Activated T-helper 1 cell treated with anti-CD3 and anti-CD28 coated beads, Interleukin-12 subunit alpha, Interleukin-12 subunit beta, Interleukin-2, Interleukin-4 antibody, amounts not matched to agents 30 ng/mL and 10 ng/mL and 1 ng/mL, durations not matched to agents 14 hours and 24 hours and 36 hours (primary cell): ENCODE results near the gene SLC9A3. TPM values are rescaled to one million over a fixed set of nuclear protein-coding genes. Genes with fewer than 3 reads are reported as not detected.

ENCODE experiments used
- DNase-seq: peaks from one replicate; pipeline ENCODE4 v3.0.0; 2021; ENCODE audit warnings: low spot score
- H3K27ac Mint-ChIP-seq: one replicate; pipeline ENCODE4 v1.8.0; 2021; ENCODE audit warnings: mild to moderate bottlenecking, mixed read lengths
- H3K27me3 Mint-ChIP-seq: one replicate; pipeline ENCODE4 v1.8.0; 2022; ENCODE audit warnings: mild to moderate bottlenecking, moderate library complexity, mixed read lengths; ENCODE audit not compliant: insufficient read depth
- H3K36me3 Mint-ChIP-seq: one replicate; pipeline ENCODE4 v1.8.0; 2021; ENCODE audit warnings: low read depth, mixed read lengths
- H3K4me1 Mint-ChIP-seq: one replicate; pipeline ENCODE4 v1.8.0; 2021; ENCODE audit warnings: low read depth, mixed read lengths
- H3K4me3 Mint-ChIP-seq: one replicate; pipeline ENCODE4 v1.8.0; 2021; ENCODE audit warnings: mild to moderate bottlenecking, moderate library complexity, mixed read lengths
- H3K9me3 Mint-ChIP-seq: one replicate; pipeline ENCODE4 v1.8.0; 2021; ENCODE audit warnings: mixed read lengths
- intact Hi-C: fragments of 100-400 bp; cut with micrococcal nuclease; formaldehyde crosslinking; loops from one replicate; pipeline ENCODE4 v1.15.1; 2024
- total RNA-seq: library from RNA; stranded (reverse); gene quantifications from 2 replicates; pipeline ENCODE4 v1.2.3, GENCODE V29; 2022

The SLC9A3 gene
- total RNA-seq, 1 donor from 2014 or later = 3.0 TPM

DNA sequence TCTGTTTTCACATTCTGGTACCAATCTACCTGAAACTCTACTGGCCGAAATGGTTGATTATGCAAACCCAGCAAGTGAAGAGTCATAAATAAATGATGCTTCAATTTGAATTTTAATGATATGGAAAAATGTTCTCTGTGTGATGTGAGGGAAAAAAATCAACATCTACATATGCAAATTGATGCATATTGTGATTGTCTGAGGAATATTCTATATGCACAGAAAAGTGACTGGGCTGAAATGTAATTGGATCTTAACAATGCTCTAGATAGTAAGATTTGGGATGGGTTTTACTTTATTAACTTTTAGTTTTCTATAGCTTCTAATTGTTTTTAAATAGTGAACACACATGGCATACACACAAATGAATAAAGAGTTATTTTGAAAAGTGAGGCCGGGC is 25.0 kb upstream of the SLC9A3 start:
- no peak overlapping the region for H3K4me3 Mint-ChIP-seq
- H3K9me3 Mint-ChIP-seq = no peaks in the 10 kb centered on the region

DNA sequence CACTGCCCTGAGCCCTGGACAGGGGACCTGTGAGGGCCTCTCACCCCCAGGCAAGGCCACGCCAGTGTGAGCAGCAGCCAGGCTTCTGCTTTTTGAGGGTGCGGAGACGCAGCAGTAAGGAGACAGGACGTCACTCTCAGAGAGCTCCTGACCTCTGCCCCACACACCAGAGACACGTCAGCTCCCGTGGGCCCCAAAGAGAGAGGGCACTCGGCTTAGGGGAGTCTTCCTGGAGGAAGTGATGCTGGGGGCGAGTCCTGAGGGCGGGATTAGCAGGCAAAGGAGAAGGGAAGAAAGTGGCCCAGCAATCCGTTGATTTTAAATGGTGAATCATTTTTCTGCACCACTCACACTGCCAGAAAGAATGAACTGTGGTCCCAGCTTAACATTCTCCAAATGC is 24.0 kb upstream of the SLC9A3 start:
- intact Hi-C loops = no loop called here
- Mint-ChIP-seq H3K36me3 (no peaks in the 10 kb centered on the region), H3K27ac (no peak overlapping the region), H3K4me1 (peaks cover 7% of the 10 kb centered on the region), H3K27me3 (peaks cover 13% of the 10 kb centered on the region), H3K9me3 (no peaks in the 10 kb centered on the region), H3K4me3 (no peak overlapping the region)
- no peak for DNase-seq

More for the DNA sequence above, 25.0 kb upstream of the SLC9A3 start:
- intact Hi-C loops = no loop called here
- Mint-ChIP-seq H3K36me3 (no peaks in the 10 kb centered on the region), H3K27ac (no peak overlapping the region), H3K4me1 (no peaks in the 10 kb centered on the region), H3K27me3 (peaks cover 13% of the 10 kb centered on the region)
- no peak for DNase-seq

- H3K27ac Mint-ChIP-seq = no peak overlapping the region
- no peak for DNase-seq
- peaks cover 13% of the 10 kb centered on the region for H3K27me3 Mint-ChIP-seq
- no peak overlapping the region for H3K4me3 Mint-ChIP-seq
- H3K9me3 Mint-ChIP-seq = no peaks in the 10 kb centered on the region
- no peaks in the 10 kb centered on the region for H3K36me3 Mint-ChIP-seq
- peaks cover 7% of the 10 kb centered on the region for H3K4me1 Mint-ChIP-seq
- intact Hi-C loops = no loop called here
Measured at GRCh38 chr5:547086-547924, 23.1 kb upstream of the SLC9A3 start.

DNA sequence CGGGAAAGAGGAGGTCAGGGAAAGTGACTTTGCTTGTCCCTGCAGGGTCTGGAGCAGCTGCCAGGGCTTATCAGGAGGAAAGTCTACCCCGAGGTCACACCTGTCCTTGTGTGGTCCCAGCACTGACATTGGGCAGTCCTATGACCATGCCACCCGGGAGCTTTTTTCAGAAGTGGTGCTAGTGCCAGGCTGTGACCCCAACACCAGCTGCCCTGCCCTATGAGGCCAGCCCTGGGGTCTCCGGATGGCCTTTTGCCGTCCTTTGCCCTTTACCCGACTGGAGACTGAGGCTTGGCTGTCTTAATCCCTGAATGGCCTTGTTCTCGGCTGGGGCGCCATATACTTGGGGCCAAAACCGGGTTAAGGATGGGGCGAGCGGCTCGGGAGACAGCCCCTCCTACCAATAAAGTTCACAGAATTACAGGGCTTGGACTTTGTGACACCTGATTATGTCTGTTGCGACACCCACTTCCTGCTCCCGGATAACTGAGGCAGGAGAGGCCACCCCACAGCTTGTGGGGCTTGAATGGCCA is 22.2 kb upstream of the SLC9A3 start:
- H3K9me3 Mint-ChIP-seq = no peaks in the 10 kb centered on the region
- no peak for DNase-seq
- no peak overlapping the region for H3K4me3 Mint-ChIP-seq
- intact Hi-C loops = no loop called here
- H3K27ac Mint-ChIP-seq = no peak overlapping the region
- peaks cover 13% of the 10 kb centered on the region for H3K27me3 Mint-ChIP-seq
- H3K4me1 Mint-ChIP-seq = peaks cover 7% of the 10 kb centered on the region
- H3K36me3 Mint-ChIP-seq = no peaks in the 10 kb centered on the region

DNA sequence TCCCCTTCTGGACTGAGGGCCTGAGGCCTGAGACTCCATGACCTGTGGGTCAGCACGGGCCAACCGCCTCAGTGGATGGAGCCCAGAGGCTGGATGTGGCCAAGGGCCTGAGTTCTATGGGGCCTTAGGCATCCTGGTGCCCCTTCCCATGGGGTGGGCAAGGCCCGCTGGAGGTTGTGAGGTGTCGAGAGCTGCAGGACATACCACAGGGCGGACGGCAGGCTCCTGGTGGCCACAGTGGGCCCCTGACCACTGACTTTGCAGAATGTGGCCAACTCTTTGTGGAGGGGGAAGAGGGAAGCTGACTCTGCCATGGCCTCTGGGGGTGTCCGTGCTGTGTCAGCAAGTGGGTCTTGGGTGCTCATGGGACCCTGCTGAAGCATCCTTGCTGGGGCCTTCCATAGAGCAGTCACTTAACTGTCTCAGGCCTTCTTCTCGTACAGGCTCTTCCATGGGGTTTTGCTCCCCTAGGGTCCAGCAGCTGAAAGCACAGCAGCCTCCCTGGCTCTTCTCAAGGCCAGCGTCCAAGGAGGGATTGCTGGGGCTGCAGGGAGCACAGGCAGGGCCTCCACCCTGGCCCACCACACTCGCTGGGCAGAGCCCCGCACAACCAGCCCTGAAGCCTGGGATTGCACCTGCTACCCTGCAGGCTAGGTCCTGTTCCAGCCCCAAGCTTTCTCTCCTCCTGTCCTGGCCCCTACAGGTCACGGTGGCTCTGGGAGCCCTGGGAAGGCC is 21.6 kb upstream of the SLC9A3 start:
- H3K27me3 Mint-ChIP-seq = peaks cover 10% of the 10 kb centered on the region
- DNase-seq = no peak
- peaks cover 7% of the 10 kb centered on the region for H3K4me1 Mint-ChIP-seq
- no peak overlapping the region for H3K4me3 Mint-ChIP-seq
- intact Hi-C loops = loop anchor here (2.0 kb wide), 1 partner anchor 15 kb away; no protein-coding TSS in a partner anchor
- no peak overlapping the region for H3K27ac Mint-ChIP-seq
- H3K36me3 Mint-ChIP-seq = no peaks in the 10 kb centered on the region
- no peaks in the 10 kb centered on the region for H3K9me3 Mint-ChIP-seq

DNA sequence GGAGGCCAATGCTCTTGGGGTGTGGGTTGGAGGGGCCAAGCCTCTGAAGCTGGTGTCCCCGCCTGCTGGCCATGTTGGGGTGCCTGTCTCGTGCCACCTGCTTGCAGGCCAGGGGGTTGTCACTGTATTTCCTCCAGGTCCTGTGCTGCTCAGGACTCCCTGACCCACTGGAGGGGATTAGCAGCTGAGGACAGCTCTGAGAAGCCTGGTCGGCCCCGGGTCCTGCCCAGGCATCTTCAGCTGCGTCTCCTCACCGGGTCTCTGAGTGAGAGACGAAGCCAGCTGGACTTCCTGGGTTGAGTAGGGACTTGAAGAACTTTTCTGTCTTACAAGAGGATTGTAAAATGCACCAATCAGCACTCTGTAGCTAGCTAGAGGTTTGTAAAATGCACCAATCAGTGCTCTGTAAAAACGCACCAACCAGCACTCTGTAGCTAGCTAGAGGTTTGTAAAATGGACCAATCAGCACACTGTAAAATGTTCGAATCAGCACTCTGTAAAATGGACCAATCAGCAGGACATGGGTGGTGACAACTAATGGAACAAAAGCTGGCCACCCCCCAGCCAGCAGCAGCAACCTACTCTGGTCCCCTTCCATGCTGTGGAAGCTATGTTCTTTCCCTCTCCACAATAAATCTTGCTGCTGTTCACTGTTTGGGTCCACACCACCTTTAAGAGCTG is 20.6 kb upstream of the SLC9A3 start:
- intact Hi-C loops = loop anchor here (2.0 kb wide), 1 partner anchor 14 kb away; no protein-coding TSS in a partner anchor
- no peak for DNase-seq
- Mint-ChIP-seq H3K27me3 (peaks cover 13% of the 10 kb centered on the region), H3K4me3 (no peak overlapping the region), H3K36me3 (no peaks in the 10 kb centered on the region), H3K27ac (no peak overlapping the region), H3K4me1 (peaks cover 7% of the 10 kb centered on the region), H3K9me3 (no peaks in the 10 kb centered on the region)

DNA sequence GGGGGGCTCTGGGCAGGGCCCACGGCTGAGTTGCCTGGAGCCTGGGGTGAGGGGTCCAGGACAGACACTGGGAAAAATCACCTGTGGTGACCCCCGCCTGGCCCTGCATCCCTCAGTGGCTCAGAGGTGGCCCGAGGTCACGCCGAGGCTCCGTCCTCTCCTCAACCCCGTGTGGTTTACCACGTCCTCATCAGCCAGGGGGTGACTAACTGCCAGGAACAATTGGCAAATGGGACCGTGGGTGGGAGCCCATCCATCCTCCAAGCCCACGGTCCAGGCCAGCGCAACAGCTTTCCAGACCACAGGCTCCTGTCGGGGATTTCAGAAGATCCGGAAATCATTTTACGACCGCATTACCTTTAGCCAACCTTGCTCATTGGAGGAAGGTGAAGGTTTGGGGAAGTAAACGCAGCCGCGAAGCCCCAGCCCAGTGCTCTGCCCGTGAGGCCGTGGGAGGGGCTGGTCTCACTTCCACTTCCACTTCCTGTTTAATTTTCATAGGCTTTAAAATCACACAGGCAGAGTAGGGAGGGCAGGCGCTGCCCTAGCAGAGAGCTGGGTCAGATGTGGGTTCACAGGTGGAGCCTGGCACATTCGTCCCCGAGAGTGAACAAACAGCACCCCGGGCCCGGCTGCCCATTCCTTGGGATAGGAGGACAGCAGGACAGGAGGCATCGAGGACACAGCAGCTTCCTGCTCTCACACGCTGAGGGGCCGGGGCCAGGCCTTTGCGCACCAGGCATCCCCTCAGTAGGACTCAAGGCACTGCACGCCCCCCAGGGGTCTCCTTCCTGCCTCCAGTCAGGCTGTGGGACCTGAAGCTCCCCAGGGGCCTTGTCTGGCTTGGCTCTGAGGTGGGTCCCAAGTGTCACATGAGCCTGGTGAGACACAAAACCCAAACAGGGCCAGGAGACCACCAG is 19.8 kb upstream of the SLC9A3 start:
- Mint-ChIP-seq H3K4me3 (peak overlapping the region; percentile 9), H3K4me1 (peaks cover 7% of the 10 kb centered on the region), H3K27me3 (peaks cover 10% of the 10 kb centered on the region), H3K27ac (peak overlapping the region; percentile 15), H3K9me3 (no peaks in the 10 kb centered on the region), H3K36me3 (no peaks in the 10 kb centered on the region)
- DNase-seq = no peak
- intact Hi-C loops = loop anchor here (2.0 kb wide), 1 partner anchor 13 kb away; no protein-coding TSS in a partner anchor

- H3K4me3 Mint-ChIP-seq = no peak overlapping the region
- no peaks in the 10 kb centered on the region for H3K9me3 Mint-ChIP-seq
- no peak overlapping the region for H3K27ac Mint-ChIP-seq
- intact Hi-C loops = no loop called here
- DNase-seq = no peak
- H3K4me1 Mint-ChIP-seq = peaks cover 7% of the 10 kb centered on the region
- H3K36me3 Mint-ChIP-seq = no peaks in the 10 kb centered on the region
- H3K27me3 Mint-ChIP-seq = peaks cover 9% of the 10 kb centered on the region
Measured at GRCh38 chr5:543351-543750, 19.1 kb upstream of the SLC9A3 start.

- no peak for DNase-seq
- peaks cover 5% of the 10 kb centered on the region for H3K27me3 Mint-ChIP-seq
- H3K27ac Mint-ChIP-seq = no peak overlapping the region
- no peaks in the 10 kb centered on the region for H3K9me3 Mint-ChIP-seq
- peaks cover 7% of the 10 kb centered on the region for H3K4me1 Mint-ChIP-seq
- intact Hi-C loops = no loop called here
- no peaks in the 10 kb centered on the region for H3K36me3 Mint-ChIP-seq
- H3K4me3 Mint-ChIP-seq = no peak overlapping the region
Measured at GRCh38 chr5:542319-543311, 18.4 kb upstream of the SLC9A3 start.

- Mint-ChIP-seq H3K27ac (no peak overlapping the region), H3K9me3 (no peaks in the 10 kb centered on the region), H3K4me1 (peaks cover 7% of the 10 kb centered on the region), H3K27me3 (peaks cover 5% of the 10 kb centered on the region), H3K4me3 (no peak overlapping the region), H3K36me3 (no peaks in the 10 kb centered on the region)
- intact Hi-C loops = no loop called here
- DNase-seq = no peak
Measured at GRCh38 chr5:541539-542318, 17.5 kb upstream of the SLC9A3 start.
